OCI-LY3 (cell line): ENCODE measurements around the gene CASP4.
A peak's percentile ranks its signal among the peaks of the same experiment; 100 is the strongest.

ENCODE experiments used
- H2AFZ ChIP-seq: fragments of 200-600, 300-600 bp; shearing (Covaris generic); 2 replicates; pipeline ENCODE4 v1.6.0; 2014; ENCODE audit warnings: antibody characterized with exemption, low read depth, low read length
- H3K27ac ChIP-seq: fragments of 200-600, 300-600 bp; sonication (generic); 2 replicates; pipeline ENCODE4 v1.5.1; 2014; ENCODE audit warnings: mild to moderate bottlenecking, low read length, moderate library complexity, mixed read lengths
- H3K27me3 ChIP-seq: fragments of 200-600, 300-600 bp; sonication (generic); 2 replicates; pipeline ENCODE4 v1.6.1; 2014; ENCODE audit warnings: low read depth, low read length, mixed read lengths
- H3K36me3 ChIP-seq: fragments of 200-600, 300-600 bp; sonication (generic); replicated peaks from 2 replicates; pipeline ENCODE3; 2014; ENCODE audit warnings: low read depth, low read length, mixed read lengths
- H3K4me1 ChIP-seq: fragments of 300-600, 200-600 bp; sonication (generic); 2 replicates; pipeline ENCODE4 v1.6.1; 2014; ENCODE audit warnings: low read length, mixed read lengths
- H3K4me2 ChIP-seq: fragments of 200-600, 300-600 bp; sonication (generic); 2 replicates; pipeline ENCODE4 v1.6.1; 2014; ENCODE audit warnings: low read length, mixed read lengths
- H3K4me3 ChIP-seq: fragments of 300-600, 200-600 bp; sonication (generic); 2 replicates; pipeline ENCODE4 v1.5.1; 2014; ENCODE audit warnings: antibody characterized with exemption, mild to moderate bottlenecking, low read length, moderate library complexity
- H3K79me2 ChIP-seq: fragments of 300-600, 200-600 bp; shearing (Covaris generic); 2 replicates; pipeline ENCODE4 v1.6.1; 2014; ENCODE audit warnings: mild to moderate bottlenecking, low read length, mixed read lengths
- H3K9ac ChIP-seq: fragments of 300-600, 200-600 bp; shearing (Covaris generic); 2 replicates; pipeline ENCODE4 v1.6.0; 2014; ENCODE audit warnings: mild to moderate bottlenecking, low read length, moderate library complexity
- H3K9me3 ChIP-seq: fragments of 200-600, 300-600 bp; shearing (Covaris generic); 2 replicates; pipeline ENCODE4 v1.6.1; 2014; ENCODE audit warnings: low read length, mixed read lengths; ENCODE audit not compliant: insufficient read depth
- H4K20me1 ChIP-seq: fragments of 200-600, 300-600 bp; sonication (generic); 2 replicates; pipeline ENCODE4 v1.6.1; 2016; ENCODE audit warnings: low read length, mixed read lengths; ENCODE audit not compliant: insufficient read depth
- CTCF ChIP-seq: fragments of 200-600, 300-600 bp; sonication (generic); IDR thresholded peaks from 2 replicates; pipeline ENCODE4 v1.5.1; 2014; ENCODE audit warnings: antibody characterized with exemption, low read length, low read depth
- EZH2phosphoT487 ChIP-seq: fragments of 200-600 bp; shearing (Covaris generic); IDR thresholded peaks from 2 replicates; pipeline ENCODE4 v1.6.1; 2018; ENCODE audit warnings: antibody characterized with exemption, mixed run types, low read depth

CASP4 gene

GRCh38 chr11:104897891-104898684 is 70.3 kb downstream of the CASP4 start, which contains the start of gene CASP12:
CASP12 (minus strand) TSS chr11:104898460.
- Histone ChIP-seq H3K9ac (peak within 1 kb of the TSS; percentile 38), H2AFZ (peak within 1 kb of the TSS; percentile 62), H3K4me3 (peak within 1 kb of the TSS; percentile 64), H3K27me3 (no peaks in the 10 kb centered on the region), H3K36me3 (no peaks in the 10 kb centered on the region), H3K27ac (peak within 1 kb of the TSS; percentile 29), H3K4me1 (peaks cover 15% of the 10 kb centered on the region), H3K79me2 (no peaks in the 10 kb centered on the region), H3K9me3 (no peaks in the 10 kb centered on the region), H3K4me2 (peak within 1 kb of the TSS; percentile 75), H4K20me1 (no peaks in the 10 kb centered on the region)
- TF ChIP-seq CTCF: no peak
- TF ChIP-seq EZH2phosphoT487: no peak

- Histone ChIP-seq H4K20me1 (no peaks in the 10 kb centered on the region), H3K9ac (no peak overlapping the region), H3K9me3 (no peaks in the 10 kb centered on the region), H3K79me2 (no peaks in the 10 kb centered on the region), H3K4me2 (no peak overlapping the region), H2AFZ (no peak overlapping the region), H3K36me3 (no peaks in the 10 kb centered on the region), H3K27me3 (no peaks in the 10 kb centered on the region), H3K4me3 (no peak overlapping the region), H3K27ac (no peak overlapping the region), H3K4me1 (peaks cover 15% of the 10 kb centered on the region)
- TF ChIP-seq EZH2phosphoT487 (no peak), CTCF (no peak)
Observed at GRCh38 chr11:104895634-104896033, 72.7 kb downstream of the CASP4 start.

GRCh38 chr11:104893876-104894275 is 74.5 kb downstream of the CASP4 start:
- H3K27me3 ChIP-seq: no peaks in the 10 kb centered on the region
- H2AFZ ChIP-seq: no peak overlapping the region
- no peak overlapping the region for H3K9ac ChIP-seq
- H3K4me2 ChIP-seq: no peak overlapping the region
- no peaks in the 10 kb centered on the region for H3K9me3 ChIP-seq
- H3K79me2 ChIP-seq: no peaks in the 10 kb centered on the region
- no peaks in the 10 kb centered on the region for H4K20me1 ChIP-seq
- H3K4me3 ChIP-seq: no peak overlapping the region
- H3K4me1 ChIP-seq: peaks cover 15% of the 10 kb centered on the region
- TF ChIP-seq CTCF: no peak
- TF ChIP-seq EZH2phosphoT487: no peak
- no peak overlapping the region for H3K27ac ChIP-seq
- no peaks in the 10 kb centered on the region for H3K36me3 ChIP-seq
